Mucosa of descending colon (tissue), 3 donors: ENCODE measurements around the gene BCL7A. TPM values are rescaled to one million over a fixed set of nuclear protein-coding genes. Genes with fewer than 3 reads are reported as not detected.

Source experiments
- ATAC-seq: fragments of 200-7000 bp; cut with Tn5 transposase; one replicate; pipeline ENCODE4 v1.9.1; 2020; ENCODE audit warnings: mild to moderate bottlenecking, moderate library complexity
- DNase-seq, 3 donors: peaks; one replicate each; pipeline ENCODE4 v3.0.0-alpha.2; 2020
- H3K36me3 ChIP-seq: fragments of 200-600 bp; one replicate; pipeline ENCODE4 v1.8.0; 2021; ENCODE audit warnings: low read depth, mild to moderate bottlenecking
- H3K4me1 ChIP-seq: fragments of 200-600 bp; one replicate; pipeline ENCODE4 v1.8.0; 2021; ENCODE audit warnings: low read depth, mild to moderate bottlenecking
- H3K4me3 ChIP-seq: fragments of 200-600 bp; one replicate; pipeline ENCODE4 v1.8.0; 2021; ENCODE audit warnings: mild to moderate bottlenecking
- H3K9me3 ChIP-seq: fragments of 200-600 bp; one replicate; pipeline ENCODE4 v1.8.0; 2021; ENCODE audit warnings: mild to moderate bottlenecking
- intact Hi-C, 2 donors: fragments of 100-400 bp; cut with DNase I in 1 of 2; cut with micrococcal nuclease in 1 of 2; formaldehyde crosslinking; loops; one replicate each; pipeline versions ENCODE4 v1.11.0 to v1.11.1; 2022; cut with DNase I, micrococcal nuclease
- total RNA-seq, 3 donors: library from RNA; stranded (reverse); fragmentation: NEBNext Ultra II Directional in 2 of 3; extraction: Animal tissue kit (Norgen Biotek cat#: 25700) in 2 of 3; gene quantifications; one replicate each; pipeline versions ENCODE4 v1.2.1 to v1.2.4, GENCODE V29; 2021 to 2023
- TF ChIP-seq, protein P1 (sequence below): fragments of 200-600 bp; IDR thresholded peaks from one replicate; pipeline ENCODE4 v1.8.0; 2022; ENCODE audit warnings: antibody characterized with exemption, mild to moderate bottlenecking
- donor health status: DM: no; HTN: no; CAD: no; lungs with moderate emphysema.
- donor health status: DM: no; HTN: no; CAD: no.
- donor health status: DM: no; HTN: yes; CAD: no.

Gene BCL7A
- total RNA-seq, 3 donors from 2014 or later: 5.2 to 11.6 (median 5.7) TPM

DNA sequence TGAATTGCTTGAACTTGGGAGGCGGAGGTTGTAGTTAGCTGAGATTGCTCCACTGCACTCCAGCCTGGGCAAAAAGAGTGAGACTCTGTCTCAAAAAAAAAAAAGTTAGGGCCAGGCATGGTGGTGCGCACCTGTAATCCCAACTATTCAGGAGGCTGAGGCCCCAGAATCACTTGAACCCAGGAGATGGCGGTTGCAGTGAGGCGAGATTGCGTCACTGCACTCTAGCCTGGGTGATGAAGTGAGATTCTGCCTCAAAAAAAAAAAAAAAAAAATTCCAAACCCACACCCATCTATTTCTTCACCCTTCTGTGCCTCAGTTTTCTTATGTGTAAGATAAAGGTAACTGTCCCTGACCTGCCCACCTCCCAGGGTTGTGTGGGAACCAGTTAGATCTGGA lies 45.9 kb downstream of the BCL7A start:
- ATAC-seq: no peak
- Histone ChIP-seq H3K4me3 (no peak overlapping the region), H3K4me1 (peaks cover 38% of the 10 kb centered on the region), H3K9me3 (no peaks in the 10 kb centered on the region), H3K36me3 (no peaks in the 10 kb centered on the region)
- no peak for DNase-seq
- TF ChIP-seq, protein P1, sequence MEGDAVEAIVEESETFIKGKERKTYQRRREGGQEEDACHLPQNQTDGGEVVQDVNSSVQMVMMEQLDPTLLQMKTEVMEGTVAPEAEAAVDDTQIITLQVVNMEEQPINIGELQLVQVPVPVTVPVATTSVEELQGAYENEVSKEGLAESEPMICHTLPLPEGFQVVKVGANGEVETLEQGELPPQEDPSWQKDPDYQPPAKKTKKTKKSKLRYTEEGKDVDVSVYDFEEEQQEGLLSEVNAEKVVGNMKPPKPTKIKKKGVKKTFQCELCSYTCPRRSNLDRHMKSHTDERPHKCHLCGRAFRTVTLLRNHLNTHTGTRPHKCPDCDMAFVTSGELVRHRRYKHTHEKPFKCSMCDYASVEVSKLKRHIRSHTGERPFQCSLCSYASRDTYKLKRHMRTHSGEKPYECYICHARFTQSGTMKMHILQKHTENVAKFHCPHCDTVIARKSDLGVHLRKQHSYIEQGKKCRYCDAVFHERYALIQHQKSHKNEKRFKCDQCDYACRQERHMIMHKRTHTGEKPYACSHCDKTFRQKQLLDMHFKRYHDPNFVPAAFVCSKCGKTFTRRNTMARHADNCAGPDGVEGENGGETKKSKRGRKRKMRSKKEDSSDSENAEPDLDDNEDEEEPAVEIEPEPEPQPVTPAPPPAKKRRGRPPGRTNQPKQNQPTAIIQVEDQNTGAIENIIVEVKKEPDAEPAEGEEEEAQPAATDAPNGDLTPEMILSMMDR: no peak
- intact Hi-C loops: no loop called here

DNA sequence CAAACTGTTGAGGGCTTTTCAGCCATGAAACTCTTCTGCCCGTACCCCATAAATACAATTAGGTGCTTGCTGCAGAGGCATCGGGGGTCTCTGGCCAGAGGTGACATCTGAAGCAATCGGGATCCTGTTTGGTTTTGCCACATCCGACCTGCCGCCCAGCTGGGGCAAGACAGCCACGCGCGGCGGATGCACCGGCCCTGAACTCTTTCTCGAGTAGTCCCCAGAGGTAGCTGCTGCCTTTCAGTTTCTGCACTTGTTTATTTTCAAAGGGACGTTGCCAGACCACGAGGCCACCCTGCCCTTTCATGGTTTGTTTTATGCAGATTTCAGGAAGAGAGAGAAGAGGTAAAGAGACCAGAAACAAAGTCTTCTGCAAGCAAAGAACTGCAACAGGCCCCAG lies 46.3 kb downstream of the BCL7A start:
- H3K4me1 ChIP-seq: peaks cover 35% of the 10 kb centered on the region
- ATAC-seq: peak; percentile 20

DNA sequence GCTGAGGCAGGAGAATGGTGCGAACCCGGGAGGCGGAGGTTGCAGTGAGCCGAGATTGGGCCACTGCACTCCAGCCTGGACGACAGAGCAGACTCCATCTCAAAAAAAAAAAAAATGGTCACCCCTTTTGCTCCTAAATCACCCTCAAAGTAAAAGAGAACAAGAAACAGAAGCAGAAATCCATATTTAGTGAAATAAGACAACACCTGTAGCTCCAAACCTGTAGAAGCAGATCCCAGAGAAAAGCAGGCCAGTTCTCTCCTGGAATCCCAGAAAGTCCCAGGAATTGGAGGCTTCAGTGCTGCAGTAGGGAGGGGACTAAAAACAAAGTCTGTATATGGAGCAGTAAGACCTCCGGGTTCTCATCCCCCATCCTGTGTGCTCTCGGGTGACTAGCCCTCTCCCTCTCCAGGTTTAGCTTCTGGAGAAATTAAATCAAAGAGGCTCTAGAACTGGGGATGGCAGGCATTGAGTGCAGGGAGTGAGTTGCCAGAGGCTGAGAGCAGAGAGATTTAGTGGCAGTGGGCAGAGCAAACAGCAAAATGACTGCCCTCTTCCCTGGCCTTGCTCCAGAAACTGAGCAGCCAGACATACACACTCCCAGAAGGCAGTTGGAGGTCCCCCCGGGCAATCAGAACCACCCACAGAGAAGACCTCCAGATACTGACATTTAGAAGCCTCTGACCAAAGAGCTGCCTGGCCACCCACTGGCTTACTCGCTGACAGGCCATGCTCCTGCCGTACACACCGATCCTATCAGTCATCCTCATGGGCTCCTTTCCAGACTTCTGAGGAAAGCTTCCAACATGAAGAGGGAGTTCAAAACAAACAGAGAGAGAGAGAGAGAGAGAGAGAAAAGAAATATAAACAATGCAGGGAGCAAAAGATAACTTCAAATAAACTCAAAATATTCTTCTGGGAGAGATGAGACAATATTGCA lies 50.6 kb downstream of the BCL7A start:
- peak; percentile 32 for ATAC-seq
- Histone ChIP-seq H3K4me3 (no peak overlapping the region), H3K9me3 (no peaks in the 10 kb centered on the region), H3K4me1 (peaks cover 32% of the 10 kb centered on the region), H3K36me3 (no peaks in the 10 kb centered on the region)
- intact Hi-C loops: no loop called here
- peak in 2 of 3 donors; percentile 45 to 50 for DNase-seq
- TF ChIP-seq, protein P1: no peak

More for the DNA sequence above, 46.3 kb downstream of the BCL7A start:
- intact Hi-C loops: no loop called here
- DNase-seq: peak; percentile 59 to 81 (median 66)
- TF ChIP-seq, protein P1: no peak
- Histone ChIP-seq H3K9me3 (no peaks in the 10 kb centered on the region), H3K36me3 (no peaks in the 10 kb centered on the region), H3K4me3 (no peak overlapping the region)

DNA sequence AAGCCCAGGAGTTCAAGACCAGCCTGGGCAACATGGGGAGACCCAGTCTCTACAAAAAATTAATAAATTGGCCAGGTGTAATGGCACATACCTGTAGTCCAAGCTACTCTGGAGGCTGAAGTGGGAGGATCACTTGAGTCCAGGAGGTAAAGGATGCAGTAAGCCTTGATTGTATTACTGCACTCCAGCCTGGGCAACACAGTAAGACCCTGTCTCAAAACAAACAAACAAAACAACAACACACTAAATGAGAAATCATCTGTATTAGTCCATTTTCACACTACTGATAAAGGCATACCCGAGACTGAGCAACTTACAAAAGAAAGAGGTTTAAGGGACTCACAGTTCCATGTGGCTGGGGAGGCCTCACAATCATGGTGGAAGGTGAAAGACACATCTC lies 52.1 kb downstream of the BCL7A start:
- DNase-seq: no peak
- no peaks in the 10 kb centered on the region for H3K9me3 ChIP-seq
- intact Hi-C loops: no loop called here
- TF ChIP-seq, protein P1: no peak
- peaks cover 32% of the 10 kb centered on the region for H3K4me1 ChIP-seq
- H3K4me3 ChIP-seq: no peak overlapping the region
- no peaks in the 10 kb centered on the region for H3K36me3 ChIP-seq
- no peak for ATAC-seq

DNA sequence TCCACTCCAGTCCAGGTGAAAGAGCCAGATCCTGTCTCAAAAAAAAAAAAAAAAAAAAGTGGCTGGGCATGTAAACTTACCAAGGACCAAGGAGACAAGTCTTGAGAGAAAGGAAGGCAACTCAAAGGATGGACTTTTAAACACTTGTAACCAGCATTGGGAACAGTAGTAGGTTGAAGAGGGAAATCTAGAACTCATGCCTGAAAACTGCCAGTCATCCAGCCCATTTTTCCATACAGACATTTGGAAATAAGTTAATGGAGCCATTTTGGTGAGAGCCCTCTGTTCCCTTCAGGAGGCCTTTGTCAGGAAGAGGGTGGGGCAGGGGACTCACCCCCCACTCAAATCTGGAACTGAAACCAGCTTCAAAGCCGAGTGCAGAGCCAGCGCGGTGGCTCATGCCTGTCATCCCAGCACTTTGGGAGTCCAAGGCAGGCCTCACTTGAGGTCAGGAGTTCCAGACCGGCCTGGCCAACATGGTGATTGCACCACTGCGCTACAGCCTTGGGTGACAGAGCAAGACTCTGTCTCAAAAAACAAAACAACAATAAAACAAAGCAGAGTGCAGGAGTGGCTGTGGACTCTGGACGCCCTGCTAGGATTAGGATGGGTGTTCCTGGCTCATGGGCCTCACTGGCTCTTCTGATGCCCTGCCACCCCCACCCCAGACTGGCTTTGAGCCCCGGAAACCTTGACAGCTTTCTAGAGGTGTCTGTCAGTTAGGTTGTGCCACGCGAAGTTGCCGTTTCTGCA lies 55.2 kb downstream of the BCL7A start:
- intact Hi-C loops: no loop called here
- peak; percentile 35 for ATAC-seq
- peak; percentile 71 to 76 (median 72) for DNase-seq
- Histone ChIP-seq H3K9me3 (no peaks in the 10 kb centered on the region), H3K4me3 (no peak overlapping the region), H3K4me1 (peaks cover 28% of the 10 kb centered on the region), H3K36me3 (no peaks in the 10 kb centered on the region)
- TF ChIP-seq, protein P1: no peak
